A549 treated with AZD9567 at 1 μM for 4 hours (cell line): Measurements from ENCODE around the gene RPS26. TPM values are rescaled to one million over a fixed set of nuclear protein-coding genes. Genes with fewer than 3 reads are reported as not detected.

ENCODE experiments used
- total RNA-seq: library from RNA; stranded (reverse); fragments of 200-300 nt; extraction: Qiagen RNA extraction; gene quantifications from 5 replicates; pipeline ENCODE4 v1.2.3, GENCODE V29; 2022; ENCODE audit not compliant: insufficient read depth

The RPS26 gene
- total RNA-seq: 460 to 862 TPM (median 750 TPM) in 5 replicates

DNA sequence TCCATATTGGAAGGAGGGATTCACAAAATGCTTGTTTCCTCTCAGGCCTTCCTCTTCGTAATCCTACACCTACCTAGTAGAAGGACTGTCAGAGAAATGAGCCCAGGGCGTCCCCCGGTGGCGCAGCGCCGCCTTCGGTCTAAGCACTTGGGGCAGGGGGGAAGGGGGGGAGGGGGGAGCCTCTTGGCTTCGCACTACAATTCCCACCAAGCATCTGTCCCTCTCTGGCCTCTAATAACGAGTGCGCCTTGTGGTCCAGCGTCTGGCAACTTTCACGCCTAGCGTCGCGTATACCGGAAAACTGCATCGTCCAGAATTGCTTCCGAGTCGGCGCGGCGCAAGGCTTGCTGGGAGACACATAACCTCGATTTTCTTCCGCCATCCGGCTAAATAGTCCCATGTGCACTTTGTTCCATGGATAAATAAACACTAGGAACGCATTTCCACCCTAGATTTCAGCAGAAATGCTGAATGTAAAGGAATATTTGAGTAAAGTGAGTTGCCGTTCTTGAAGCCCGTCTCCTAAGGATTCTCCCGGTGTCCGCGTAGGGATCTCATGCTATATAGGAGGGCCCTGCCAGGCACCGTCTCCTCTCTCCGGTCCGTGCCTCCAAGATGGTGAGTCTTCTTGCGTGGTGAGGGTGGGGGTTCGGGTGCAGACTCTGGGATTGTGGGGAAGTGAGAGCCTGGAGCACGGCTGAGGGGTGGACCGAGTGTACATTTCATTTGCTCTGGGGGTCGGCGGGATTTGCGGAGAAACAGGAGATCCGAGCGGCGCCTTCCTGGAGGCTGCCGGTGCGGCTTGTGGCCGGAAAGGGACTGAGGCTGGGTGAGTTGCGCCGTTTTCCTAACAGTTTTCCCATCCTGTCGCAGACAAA lies at the start of gene RPS26:
RPS26 (plus strand) TSS at position 367 of the 878 bp plus-strand sequence; CDS start at position 616, 249 bp downstream.

DNA sequence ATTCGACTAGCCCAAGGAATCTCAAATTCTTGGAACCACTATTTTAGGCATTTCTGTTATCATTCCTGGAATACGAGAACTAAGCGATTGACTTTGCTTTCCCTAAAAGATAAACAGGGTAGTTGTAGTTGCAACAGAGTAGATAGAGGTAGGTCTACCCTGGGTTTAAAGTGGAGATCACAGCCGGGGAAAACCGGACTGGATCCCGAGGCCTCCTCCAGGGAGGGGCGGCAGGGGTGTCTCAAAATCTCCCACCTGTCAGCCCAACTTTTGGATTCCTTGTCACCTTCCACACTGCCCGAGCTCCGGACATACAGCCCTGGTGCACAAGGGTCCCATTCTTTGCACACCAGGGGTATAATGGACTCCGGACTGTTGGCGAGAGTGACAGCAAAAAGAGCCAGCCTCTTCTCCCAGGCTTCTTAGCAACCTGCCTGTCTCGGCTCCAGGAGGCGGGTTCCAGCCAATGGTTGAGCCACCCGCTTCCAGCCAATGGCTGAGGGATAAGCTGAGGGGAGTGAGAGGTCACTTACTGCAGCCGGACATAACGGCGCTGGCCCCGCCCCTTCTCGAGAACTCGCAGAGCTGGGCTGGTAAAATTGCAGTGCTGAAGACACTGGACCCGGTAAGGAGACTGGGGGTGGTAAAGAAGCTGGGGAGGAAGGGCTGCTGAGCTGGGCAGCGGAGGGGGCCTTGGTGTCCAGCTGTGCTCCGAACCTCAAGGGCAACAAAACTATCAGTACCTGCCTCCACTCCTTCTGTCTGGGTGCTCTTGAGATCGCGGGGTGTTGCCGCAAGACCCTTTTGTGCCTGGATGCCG lies 44.8 kb upstream of the RPS26 start, which contains the start of gene SUOX:
SUOX (plus strand) TSS at position 562 of the 820 bp plus-strand sequence. CDS start 4,946 bp downstream, outside the sequence.

DNA sequence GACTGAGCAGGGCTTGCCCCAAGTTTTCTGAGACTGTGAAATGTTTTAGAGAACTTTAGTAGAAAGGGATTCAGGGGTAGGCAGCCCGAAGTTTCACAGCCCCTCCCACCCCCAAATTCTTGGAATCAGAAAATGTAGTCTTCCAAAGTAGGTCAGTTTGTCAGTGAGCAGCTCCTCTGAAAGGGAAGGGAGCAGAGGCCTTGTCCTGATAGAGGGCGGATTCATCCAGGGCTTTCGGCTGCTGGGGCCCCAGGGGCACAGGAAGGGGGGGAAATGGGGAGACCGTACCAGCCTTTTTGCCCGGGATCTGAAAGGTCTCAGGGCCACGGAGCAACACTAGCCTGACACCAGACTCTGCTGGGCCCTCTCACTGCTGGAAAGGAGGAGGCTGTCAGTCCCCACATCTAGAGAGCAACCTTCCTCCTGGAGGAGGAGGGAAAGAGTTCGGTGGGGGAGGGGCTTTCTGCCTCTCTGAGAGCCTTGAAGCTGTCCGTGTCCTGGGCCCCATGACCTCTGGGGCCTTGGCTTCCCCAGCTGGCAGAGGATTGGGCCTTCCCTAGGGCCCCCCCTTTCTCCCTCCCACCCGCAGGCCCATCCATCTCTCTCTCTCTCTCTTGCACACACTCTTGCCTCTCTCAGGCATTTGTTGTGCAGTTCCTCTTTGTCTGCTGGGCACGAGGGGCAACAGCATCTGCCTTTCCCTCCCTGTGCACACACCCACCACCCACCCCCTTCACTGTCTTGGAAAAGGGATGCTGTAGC lies 21.1 kb upstream of the RPS26 start, which contains the start of gene IKZF4:
IKZF4 (plus strand) TSS at position 621 of the 762 bp plus-strand sequence. CDS start 451 bp downstream, outside the sequence.

DNA sequence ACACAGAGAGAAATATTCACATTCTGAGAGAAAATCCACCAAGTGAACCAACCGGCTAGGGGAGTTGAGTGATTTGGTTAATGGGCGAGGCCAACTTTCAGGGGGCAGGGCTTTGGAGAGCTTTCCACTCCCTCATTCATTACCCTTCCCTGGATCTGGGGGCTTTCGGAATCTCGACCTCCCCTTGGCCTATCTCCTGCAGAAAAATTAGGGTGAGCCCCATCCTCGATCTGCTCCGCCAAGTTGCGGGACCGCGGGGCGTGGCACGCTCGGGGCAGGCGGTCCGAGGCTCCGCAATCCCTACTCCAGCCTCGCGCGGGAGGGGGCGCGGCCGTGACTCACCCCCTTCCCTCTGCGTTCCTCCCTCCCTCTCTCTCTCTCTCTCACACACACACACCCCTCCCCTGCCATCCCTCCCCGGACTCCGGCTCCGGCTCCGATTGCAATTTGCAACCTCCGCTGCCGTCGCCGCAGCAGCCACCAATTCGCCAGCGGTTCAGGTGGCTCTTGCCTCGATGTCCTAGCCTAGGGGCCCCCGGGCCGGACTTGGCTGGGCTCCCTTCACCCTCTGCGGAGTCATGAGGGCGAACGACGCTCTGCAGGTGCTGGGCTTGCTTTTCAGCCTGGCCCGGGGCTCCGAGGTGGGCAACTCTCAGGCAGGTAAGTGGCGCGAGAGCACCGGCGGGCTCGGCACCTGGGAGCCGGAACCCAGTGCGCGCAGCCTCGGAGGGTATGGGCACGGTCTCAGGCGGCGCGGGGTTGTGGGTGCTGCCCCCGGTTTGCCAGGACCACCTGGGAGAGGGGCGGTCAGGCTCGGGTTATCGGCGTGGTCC lies 38.2 kb downstream of the RPS26 start, which contains the start of gene ERBB3:
ERBB3 (plus strand) TSS at position 443 of the 833 bp plus-strand sequence; CDS start at position 579, 136 bp downstream.

Other genes with a start within 250 kb of the RPS26 start
- 90.8 to 133 TPM (median 92.8 TPM) in 5 replicates for gene SARNP, start 224.2 kb upstream of the RPS26 start, total RNA-seq
- gene ORMDL2, start 223.9 kb upstream of the RPS26 start, total RNA-seq: 100 to 110 TPM (median 108 TPM) in 5 replicates
- 16.2 to 29.2 TPM (median 18.3 TPM) in 5 replicates for gene DNAJC14, start 212.3 kb upstream of the RPS26 start, total RNA-seq
- gene MMP19, start 199.0 kb upstream of the RPS26 start, total RNA-seq: 0.12 to 0.29 TPM (median 0.20 TPM) in 4 of 5 replicates, not detected in the other
- gene PYM1, start 114.0 kb upstream of the RPS26 start, total RNA-seq: 38.0 to 46.9 TPM (median 40.9 TPM) in 5 replicates
- gene DGKA, start 110.8 kb upstream of the RPS26 start, total RNA-seq: 16.5 to 52.6 TPM (median 18.3 TPM) in 5 replicates
- gene PMEL, start 75.9 kb upstream of the RPS26 start, total RNA-seq: 0.73 to 2.4 TPM (median 0.96 TPM) in 5 replicates
- gene CDK2, start 75.1 kb upstream of the RPS26 start, total RNA-seq: 46.4 to 94.3 TPM (median 55.3 TPM) in 5 replicates
- gene RAB5B, start 67.8 kb upstream of the RPS26 start, total RNA-seq: 27.4 to 34.9 TPM (median 33.8 TPM) in 5 replicates
- 6.4 to 10.7 TPM (median 8.1 TPM) in 5 replicates for gene SUOX, start 44.6 kb upstream of the RPS26 start, total RNA-seq
- 1.5 to 2.2 TPM (median 1.9 TPM) in 5 replicates for gene IKZF4, start 20.9 kb upstream of the RPS26 start, total RNA-seq
- gene ERBB3, start 38.2 kb downstream of the RPS26 start, total RNA-seq: 0.93 to 5.5 TPM (median 1.8 TPM) in 5 replicates
- gene PA2G4, start 62.6 kb downstream of the RPS26 start, total RNA-seq: 280 to 304 TPM (median 287 TPM) in 5 replicates
- 3,768 to 6,003 TPM (median 5,882 TPM) in 5 replicates for gene RPL41, start 74.7 kb downstream of the RPS26 start, total RNA-seq
- 2.7 to 3.5 TPM (median 3.0 TPM) in 5 replicates for gene ZC3H10, start 76.3 kb downstream of the RPS26 start, total RNA-seq
- gene ESYT1, start 86.3 kb downstream of the RPS26 start, total RNA-seq: 59.9 to 76.2 TPM (median 68.0 TPM) in 5 replicates
- gene MYL6B, start 110.7 kb downstream of the RPS26 start, total RNA-seq: 45.1 to 79.4 TPM (median 77.9 TPM) in 5 replicates
- gene MYL6, start 116.4 kb downstream of the RPS26 start, total RNA-seq: 2,096 to 2,356 TPM (median 2,204 TPM) in 5 replicates
- 27.9 to 36.9 TPM (median 34.1 TPM) in 5 replicates for gene SMARCC2, start 147.6 kb downstream of the RPS26 start, total RNA-seq
- gene RNF41, start 180.0 kb downstream of the RPS26 start, total RNA-seq: 22.1 to 27.6 TPM (median 26.5 TPM) in 5 replicates
- 41.7 to 59.8 TPM (median 56.8 TPM) in 5 replicates for gene NABP2, start 182.4 kb downstream of the RPS26 start, total RNA-seq
- 0.09 to 0.13 TPM in 2 of 5 replicates, not detected in the others for gene SLC39A5, start 188.1 kb downstream of the RPS26 start, total RNA-seq
- 35.1 to 49.3 TPM (median 47.5 TPM) in 5 replicates for gene ANKRD52, start 216.5 kb downstream of the RPS26 start, total RNA-seq
- gene COQ10A, start 225.0 kb downstream of the RPS26 start, total RNA-seq: 12.7 to 20.1 TPM (median 19.6 TPM) in 5 replicates